Measurements from ENCODE around the gene LIN7A.

The LIN7A gene

GRCh38 chr12:80937391-80938238, at the start of gene LIN7A:
TSS of gene LIN7A (minus strand) at chr12:80937934. CDS start at chr12:80937722, 212 bp downstream.
- Histone ChIP-seq H3K36me3 (ENCODE audit: insufficient read depth, low read length) (no peaks in the 10 kb centered on the region), H3K4me3 (ENCODE audit: low read length) (peak within 1 kb of the TSS; percentile 76), H3K27me3 (ENCODE audit: insufficient read depth, low read length) (no peaks in the 10 kb centered on the region), H3K9me3 (ENCODE audit: low read length) (no peaks in the 10 kb centered on the region), H3K4me1 (ENCODE audit: insufficient read depth, low read length) (peaks cover 17% of the 10 kb centered on the region), H2AFZ (ENCODE audit: low read depth, low read length) (peak within 1 kb of the TSS; percentile 90)

DNA sequence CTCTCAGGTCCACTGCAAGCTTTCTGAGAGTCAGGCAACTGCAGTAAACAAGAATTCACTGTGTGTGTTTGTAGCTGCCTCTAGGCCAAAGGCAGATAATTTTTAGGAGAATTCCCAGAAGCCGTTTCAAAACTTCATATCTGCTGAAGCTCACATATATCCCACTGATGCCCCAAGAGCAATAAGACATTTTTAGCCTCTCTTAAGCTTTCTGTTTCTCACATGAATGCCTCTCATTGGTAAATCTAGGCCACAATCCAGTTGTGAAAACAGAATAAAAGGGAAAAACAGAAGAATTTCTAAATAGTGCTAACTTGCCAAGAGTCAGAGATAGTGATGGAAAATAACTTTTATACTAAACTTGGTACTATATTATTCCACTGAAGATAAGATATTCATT, 48.5 kb upstream of the LIN7A start:
- Histone ChIP-seq H3K9me3 (ENCODE audit: low read length) (no peaks in the 10 kb centered on the region), H3K4me3 (ENCODE audit: low read length) (no peak overlapping the region)

DNA sequence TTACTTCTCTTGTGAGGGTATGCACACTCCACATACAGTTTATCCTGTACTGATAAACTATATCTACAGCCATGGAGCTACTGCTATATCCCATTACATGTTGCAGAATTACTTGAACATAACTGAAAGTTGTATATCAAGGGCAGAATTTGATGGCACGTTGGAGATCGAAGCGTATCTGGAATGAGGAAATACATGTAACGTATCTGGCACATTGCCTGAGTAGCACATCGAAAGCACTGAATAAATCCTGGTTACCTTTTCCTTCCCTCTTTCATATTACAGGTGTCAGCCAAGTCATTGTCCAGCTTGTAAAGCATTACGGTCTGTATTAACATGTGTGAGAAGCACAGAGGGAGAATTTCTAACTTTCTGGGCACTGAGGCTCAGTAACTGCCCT, 42.1 kb upstream of the LIN7A start:
- Histone ChIP-seq H3K4me1 (ENCODE audit: insufficient read depth, low read length) (no peaks in the 10 kb centered on the region), H3K9me3 (ENCODE audit: low read length) (no peaks in the 10 kb centered on the region), H3K4me3 (ENCODE audit: low read length) (no peak overlapping the region), H3K36me3 (ENCODE audit: insufficient read depth, low read length) (no peaks in the 10 kb centered on the region), H3K27me3 (ENCODE audit: insufficient read depth, low read length) (no peaks in the 10 kb centered on the region), H2AFZ (ENCODE audit: low read depth, low read length) (no peak overlapping the region)

More for the DNA sequence above, 48.5 kb upstream of the LIN7A start:
- Histone ChIP-seq H3K27me3 (ENCODE audit: insufficient read depth, low read length) (no peaks in the 10 kb centered on the region), H3K4me1 (ENCODE audit: insufficient read depth, low read length) (no peaks in the 10 kb centered on the region), H3K36me3 (ENCODE audit: insufficient read depth, low read length) (no peaks in the 10 kb centered on the region), H2AFZ (ENCODE audit: low read depth, low read length) (no peak overlapping the region)

- Histone ChIP-seq H3K27me3 (ENCODE audit: insufficient read depth, low read length) (no peaks in the 10 kb centered on the region), H3K36me3 (ENCODE audit: insufficient read depth, low read length) (no peaks in the 10 kb centered on the region), H2AFZ (ENCODE audit: low read depth, low read length) (no peak overlapping the region), H3K9me3 (ENCODE audit: low read length) (no peaks in the 10 kb centered on the region), H3K4me1 (ENCODE audit: insufficient read depth, low read length) (no peaks in the 10 kb centered on the region), H3K4me3 (ENCODE audit: low read length) (no peak overlapping the region)
Observed at GRCh38 chr12:80979251-80979650, 41.5 kb upstream of the LIN7A start.

- Histone ChIP-seq H3K9me3 (ENCODE audit: low read length) (no peaks in the 10 kb centered on the region), H2AFZ (ENCODE audit: low read depth, low read length) (no peak overlapping the region), H3K36me3 (ENCODE audit: insufficient read depth, low read length) (no peaks in the 10 kb centered on the region), H3K27me3 (ENCODE audit: insufficient read depth, low read length) (no peaks in the 10 kb centered on the region), H3K4me1 (ENCODE audit: insufficient read depth, low read length) (no peaks in the 10 kb centered on the region), H3K4me3 (ENCODE audit: low read length) (no peak overlapping the region)
Observed at GRCh38 chr12:80977346-80977745, 39.6 kb upstream of the LIN7A start.

GRCh38 chr12:80968326-80968725, 30.6 kb upstream of the LIN7A start:
- no peaks in the 10 kb centered on the region for H3K9me3 ChIP-seq (ENCODE audit: low read length)
- H3K27me3 ChIP-seq (ENCODE audit: insufficient read depth, low read length), result no peaks in the 10 kb centered on the region
- no peaks in the 10 kb centered on the region for H3K36me3 ChIP-seq (ENCODE audit: insufficient read depth, low read length)

DNA sequence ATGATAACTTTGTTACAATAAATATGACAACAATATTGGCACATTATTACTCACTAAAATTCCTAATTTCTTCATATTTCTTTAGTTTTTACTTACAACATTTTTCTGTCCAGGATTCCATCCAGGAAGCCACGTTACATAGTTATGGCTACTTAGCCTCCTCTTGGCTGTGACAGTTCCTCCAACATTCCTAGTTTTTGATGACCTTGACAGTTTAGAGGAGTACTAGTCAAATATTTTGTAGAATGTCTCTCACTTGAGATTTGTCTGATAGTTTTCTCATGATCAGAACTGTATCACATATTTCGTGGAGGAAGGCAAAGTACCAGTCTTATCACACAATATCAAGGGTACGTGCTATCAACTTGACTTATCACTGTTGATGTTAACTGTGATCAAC, 29.8 kb upstream of the LIN7A start:
- H3K36me3 ChIP-seq (ENCODE audit: insufficient read depth, low read length), result no peaks in the 10 kb centered on the region
- H2AFZ ChIP-seq (ENCODE audit: low read depth, low read length), result no peak overlapping the region
- H3K4me3 ChIP-seq (ENCODE audit: low read length), result no peak overlapping the region

More at GRCh38 chr12:80968326-80968725, 30.6 kb upstream of the LIN7A start:
- Histone ChIP-seq H3K4me1 (ENCODE audit: insufficient read depth, low read length) (no peaks in the 10 kb centered on the region), H3K4me3 (ENCODE audit: low read length) (no peak overlapping the region), H2AFZ (ENCODE audit: low read depth, low read length) (no peak overlapping the region)

DNA sequence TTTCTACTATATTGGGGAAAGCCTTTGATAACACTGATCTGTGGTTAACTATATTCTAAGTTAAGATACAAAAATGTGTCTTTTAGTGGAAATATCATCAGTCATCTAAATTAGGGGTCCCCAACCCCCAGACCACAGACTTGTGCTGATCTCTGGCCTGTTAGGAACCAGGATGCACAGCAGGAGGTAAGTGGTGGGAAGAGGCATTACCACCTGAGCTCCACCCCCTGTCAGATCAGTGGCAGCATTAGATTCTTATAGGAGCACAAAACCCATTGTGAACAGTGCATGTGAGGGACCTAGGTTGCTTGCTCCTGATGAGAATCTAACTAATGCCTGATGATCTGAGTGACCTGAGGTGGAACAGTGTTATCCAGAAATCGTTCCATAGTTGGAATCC, 28.3 kb upstream of the LIN7A start:
- Histone ChIP-seq H3K9me3 (ENCODE audit: low read length) (no peaks in the 10 kb centered on the region), H3K27me3 (ENCODE audit: insufficient read depth, low read length) (no peaks in the 10 kb centered on the region), H3K4me3 (ENCODE audit: low read length) (no peak overlapping the region), H2AFZ (ENCODE audit: low read depth, low read length) (no peak overlapping the region), H3K36me3 (ENCODE audit: insufficient read depth, low read length) (no peaks in the 10 kb centered on the region), H3K4me1 (ENCODE audit: insufficient read depth, low read length) (no peaks in the 10 kb centered on the region)

More for the DNA sequence above, 29.8 kb upstream of the LIN7A start:
- H3K9me3 ChIP-seq (ENCODE audit: low read length), result no peaks in the 10 kb centered on the region
- H3K4me1 ChIP-seq (ENCODE audit: insufficient read depth, low read length), result no peaks in the 10 kb centered on the region
- H3K27me3 ChIP-seq (ENCODE audit: insufficient read depth, low read length), result no peaks in the 10 kb centered on the region

GRCh38 chr12:80958162-80958561, 20.4 kb upstream of the LIN7A start:
- H3K27me3 ChIP-seq (ENCODE audit: insufficient read depth, low read length), result no peaks in the 10 kb centered on the region
- no peaks in the 10 kb centered on the region for H3K9me3 ChIP-seq (ENCODE audit: low read length)
- no peak overlapping the region for H2AFZ ChIP-seq (ENCODE audit: low read depth, low read length)
- no peaks in the 10 kb centered on the region for H3K4me1 ChIP-seq (ENCODE audit: insufficient read depth, low read length)
- H3K4me3 ChIP-seq (ENCODE audit: low read length), result no peak overlapping the region
- no peaks in the 10 kb centered on the region for H3K36me3 ChIP-seq (ENCODE audit: insufficient read depth, low read length)

DNA sequence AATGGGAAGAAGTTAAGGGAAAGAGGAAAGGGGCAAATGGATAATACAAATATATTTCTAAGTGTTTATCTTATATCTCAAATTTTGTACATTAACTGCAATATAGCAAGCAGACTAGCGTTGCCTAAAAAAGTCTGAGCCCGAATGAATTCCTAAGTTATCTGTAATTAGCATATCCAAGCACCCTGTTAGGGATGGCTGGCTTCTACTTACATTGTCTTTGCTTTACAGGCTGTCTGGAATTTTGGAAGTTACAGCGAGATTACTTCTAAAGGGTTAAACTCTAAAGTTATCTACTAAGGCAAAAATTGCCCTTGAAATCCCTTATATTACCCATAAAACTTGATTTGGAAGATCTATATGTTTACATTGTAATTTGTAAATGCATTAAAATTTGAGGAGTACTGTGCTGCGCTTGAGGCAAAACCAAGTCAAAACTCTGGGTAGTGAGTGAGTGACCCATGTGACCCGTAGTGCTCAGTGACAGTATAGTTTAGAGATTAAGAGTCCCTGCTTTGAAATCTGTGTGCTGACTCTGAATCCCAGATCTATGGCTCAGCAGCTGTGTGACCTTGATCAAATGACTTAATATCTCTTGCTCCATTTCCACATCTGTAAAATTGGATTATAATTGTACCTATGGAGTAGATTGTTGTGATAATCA, 17.3 kb upstream of the LIN7A start:
- H2AFZ ChIP-seq (ENCODE audit: low read depth, low read length), result no peak overlapping the region
- H3K27me3 ChIP-seq (ENCODE audit: insufficient read depth, low read length), result no peaks in the 10 kb centered on the region
- H3K4me3 ChIP-seq (ENCODE audit: low read length), result no peak overlapping the region

GRCh38 chr12:80952443-80952842, 14.7 kb upstream of the LIN7A start:
- no peaks in the 10 kb centered on the region for H3K9me3 ChIP-seq (ENCODE audit: low read length)
- H3K27me3 ChIP-seq (ENCODE audit: insufficient read depth, low read length), result no peaks in the 10 kb centered on the region
- no peaks in the 10 kb centered on the region for H3K36me3 ChIP-seq (ENCODE audit: insufficient read depth, low read length)
- H3K4me1 ChIP-seq (ENCODE audit: insufficient read depth, low read length), result no peaks in the 10 kb centered on the region
- H3K4me3 ChIP-seq (ENCODE audit: low read length), result no peak overlapping the region
- H2AFZ ChIP-seq (ENCODE audit: low read depth, low read length), result no peak overlapping the region

More for the DNA sequence above, 17.3 kb upstream of the LIN7A start:
- Histone ChIP-seq H3K36me3 (ENCODE audit: insufficient read depth, low read length) (no peaks in the 10 kb centered on the region), H3K4me1 (ENCODE audit: insufficient read depth, low read length) (no peaks in the 10 kb centered on the region), H3K9me3 (ENCODE audit: low read length) (no peaks in the 10 kb centered on the region)

DNA sequence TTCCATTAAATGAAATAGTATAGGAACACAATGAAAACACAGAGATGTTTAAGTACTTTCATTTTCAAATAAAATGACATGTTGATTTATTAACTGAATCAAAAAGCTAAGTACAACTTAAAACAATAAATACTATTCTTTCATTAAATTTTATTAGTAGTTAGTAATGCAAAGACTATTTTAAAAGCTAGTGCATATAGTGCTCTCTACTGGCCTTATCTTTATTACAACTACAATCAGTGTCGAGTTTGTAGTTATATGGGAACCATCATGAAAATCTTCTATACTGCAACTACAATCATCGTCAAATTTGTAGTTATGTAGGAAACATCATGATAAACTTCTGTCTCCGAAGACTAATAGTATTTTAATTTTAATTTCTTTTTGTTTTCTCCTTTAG, 8.9 kb upstream of the LIN7A start:
- no peak overlapping the region for H2AFZ ChIP-seq (ENCODE audit: low read depth, low read length)
- H3K4me3 ChIP-seq (ENCODE audit: low read length), result no peak overlapping the region
- H3K9me3 ChIP-seq (ENCODE audit: low read length), result no peaks in the 10 kb centered on the region
- H3K36me3 ChIP-seq (ENCODE audit: insufficient read depth, low read length), result no peaks in the 10 kb centered on the region
- no peaks in the 10 kb centered on the region for H3K4me1 ChIP-seq (ENCODE audit: insufficient read depth, low read length)
- no peaks in the 10 kb centered on the region for H3K27me3 ChIP-seq (ENCODE audit: insufficient read depth, low read length)

DNA sequence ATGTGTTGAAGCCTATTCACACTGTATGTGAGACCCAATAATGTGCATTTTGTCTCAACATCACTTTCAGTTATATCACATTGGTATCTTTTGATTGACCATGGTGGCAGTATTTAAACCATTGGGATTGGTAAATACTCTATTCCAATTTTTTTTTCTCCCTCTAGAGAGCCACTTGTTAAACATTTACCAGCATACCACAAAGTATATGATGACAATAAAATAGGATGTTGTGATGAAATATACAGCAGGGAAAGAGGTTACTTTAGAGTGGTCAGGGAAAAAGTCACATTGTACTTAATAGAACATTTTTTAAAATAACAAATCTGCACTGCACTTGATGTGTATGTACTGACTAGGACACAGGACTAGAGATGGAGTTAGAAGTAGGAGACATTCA, 5.6 kb upstream of the LIN7A start:
- no peak overlapping the region for H2AFZ ChIP-seq (ENCODE audit: low read depth, low read length)

More for the DNA sequence above, 5.6 kb upstream of the LIN7A start:
- Histone ChIP-seq H3K4me1 (ENCODE audit: insufficient read depth, low read length) (no peaks in the 10 kb centered on the region), H3K9me3 (ENCODE audit: low read length) (no peaks in the 10 kb centered on the region), H3K36me3 (ENCODE audit: insufficient read depth, low read length) (no peaks in the 10 kb centered on the region), H3K4me3 (ENCODE audit: low read length) (no peak overlapping the region), H3K27me3 (ENCODE audit: insufficient read depth, low read length) (no peaks in the 10 kb centered on the region)
